Measurements from ENCODE around the gene PCBP3. TPM values are rescaled to one million over a fixed set of nuclear protein-coding genes. Genes with fewer than 3 reads are reported as not detected.

PCBP3 gene
- total RNA-seq, 2 donors from 2014 or later = 0.77 to 17.2 TPM

DNA sequence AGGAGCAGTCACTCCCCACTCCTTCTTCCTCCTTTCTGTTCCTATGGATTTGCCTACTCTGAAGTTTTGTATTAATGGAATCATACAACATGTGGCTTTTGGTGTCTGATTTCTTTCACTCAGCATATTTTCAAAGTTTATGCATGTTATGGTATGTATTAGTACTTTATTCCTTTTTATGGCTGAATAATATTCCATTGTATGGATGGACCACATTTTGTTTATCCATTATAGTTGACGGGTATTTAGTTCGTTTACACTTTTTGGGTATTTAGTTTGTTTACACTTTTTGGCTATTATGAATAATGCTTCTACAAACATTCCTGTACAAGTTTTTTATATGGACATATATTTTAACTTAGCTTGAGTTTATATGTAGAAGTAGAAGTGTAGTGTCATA is 113.1 kb downstream of the PCBP3 start:
- H3K9me3 ChIP-seq = no peaks in the 10 kb centered on the region
- TF ChIP-seq, protein P1, sequence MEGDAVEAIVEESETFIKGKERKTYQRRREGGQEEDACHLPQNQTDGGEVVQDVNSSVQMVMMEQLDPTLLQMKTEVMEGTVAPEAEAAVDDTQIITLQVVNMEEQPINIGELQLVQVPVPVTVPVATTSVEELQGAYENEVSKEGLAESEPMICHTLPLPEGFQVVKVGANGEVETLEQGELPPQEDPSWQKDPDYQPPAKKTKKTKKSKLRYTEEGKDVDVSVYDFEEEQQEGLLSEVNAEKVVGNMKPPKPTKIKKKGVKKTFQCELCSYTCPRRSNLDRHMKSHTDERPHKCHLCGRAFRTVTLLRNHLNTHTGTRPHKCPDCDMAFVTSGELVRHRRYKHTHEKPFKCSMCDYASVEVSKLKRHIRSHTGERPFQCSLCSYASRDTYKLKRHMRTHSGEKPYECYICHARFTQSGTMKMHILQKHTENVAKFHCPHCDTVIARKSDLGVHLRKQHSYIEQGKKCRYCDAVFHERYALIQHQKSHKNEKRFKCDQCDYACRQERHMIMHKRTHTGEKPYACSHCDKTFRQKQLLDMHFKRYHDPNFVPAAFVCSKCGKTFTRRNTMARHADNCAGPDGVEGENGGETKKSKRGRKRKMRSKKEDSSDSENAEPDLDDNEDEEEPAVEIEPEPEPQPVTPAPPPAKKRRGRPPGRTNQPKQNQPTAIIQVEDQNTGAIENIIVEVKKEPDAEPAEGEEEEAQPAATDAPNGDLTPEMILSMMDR (IDR thresholded peaks at IDR 0.05) = no peak
- TF ChIP-seq POLR2AphosphoS5 (IDR thresholded peaks at IDR 0.05) (no peak), POLR2A (IDR thresholded peaks at IDR 0.05) (no peak)
- H3K4me3 ChIP-seq = no peak overlapping the region
- no peaks in the 10 kb centered on the region for H3K36me3 ChIP-seq
- H3K27ac ChIP-seq = no peak overlapping the region
- H3K27me3 ChIP-seq (replicated peaks; ENCODE audit: insufficient read depth) = no peaks in the 10 kb centered on the region
- intact Hi-C loops (cut with DNase I) = no loop called here
- no peak for DNase-seq (ENCODE audit: low spot score)
- WGBS = 98% methylated on average over 2 of the region's 2 CpGs
- H3K4me1 ChIP-seq (replicated peaks) = no peaks in the 10 kb centered on the region

DNA sequence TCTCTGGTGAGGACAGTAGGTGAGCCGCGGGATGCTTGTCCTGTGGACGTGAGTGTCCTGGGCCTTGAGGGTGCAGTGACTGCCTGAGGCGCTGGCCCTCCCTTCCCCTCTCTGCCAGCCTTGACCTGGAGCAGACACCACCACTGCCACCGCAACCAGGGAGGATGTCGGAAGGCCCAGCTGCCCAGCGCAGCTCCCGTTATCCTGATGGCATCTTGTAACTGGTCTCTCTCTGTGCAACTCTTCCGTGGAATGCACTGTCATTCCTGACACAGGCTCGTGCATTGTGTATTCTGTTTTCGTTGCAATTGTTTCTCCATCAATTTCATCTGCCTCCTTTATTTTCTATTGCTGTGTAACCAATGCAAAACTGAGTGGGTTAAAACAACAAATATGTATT is 118.2 kb downstream of the PCBP3 start:
- 85% methylated on average over 11 of the region's 11 CpGs for WGBS
- Histone ChIP-seq H3K27ac (no peak overlapping the region), H3K27me3 (replicated peaks; ENCODE audit: insufficient read depth) (peaks cover 3% of the 10 kb centered on the region), H3K4me1 (replicated peaks) (no peaks in the 10 kb centered on the region), H3K4me3 (no peak overlapping the region), H3K9me3 (no peaks in the 10 kb centered on the region), H3K36me3 (no peaks in the 10 kb centered on the region)
- intact Hi-C loops (cut with DNase I) = no loop called here
- TF ChIP-seq POLR2A (IDR thresholded peaks at IDR 0.05) (no peak), POLR2AphosphoS5 (IDR thresholded peaks at IDR 0.05) (no peak)
- TF ChIP-seq, protein P1 (IDR thresholded peaks at IDR 0.05) = no peak
- DNase-seq (ENCODE audit: low spot score) = no peak

GRCh38 chr21:45763074-45763473 is 119.5 kb downstream of the PCBP3 start:
- WGBS = 80% methylated on average over 19 of the region's 19 CpGs
- no peak overlapping the region for H3K4me3 ChIP-seq
- H3K4me1 ChIP-seq (replicated peaks) = no peaks in the 10 kb centered on the region
- peaks cover 3% of the 10 kb centered on the region for H3K27me3 ChIP-seq (replicated peaks; ENCODE audit: insufficient read depth)
- TF ChIP-seq POLR2AphosphoS5 (IDR thresholded peaks at IDR 0.05) = no peak
- TF ChIP-seq, protein P1 (IDR thresholded peaks at IDR 0.05) = no peak
- TF ChIP-seq POLR2A (IDR thresholded peaks at IDR 0.05) = no peak
- intact Hi-C loops (cut with DNase I) = no loop called here
- no peak for DNase-seq (ENCODE audit: low spot score)
- no peaks in the 10 kb centered on the region for H3K36me3 ChIP-seq
- no peaks in the 10 kb centered on the region for H3K9me3 ChIP-seq
- H3K27ac ChIP-seq = no peak overlapping the region

DNA sequence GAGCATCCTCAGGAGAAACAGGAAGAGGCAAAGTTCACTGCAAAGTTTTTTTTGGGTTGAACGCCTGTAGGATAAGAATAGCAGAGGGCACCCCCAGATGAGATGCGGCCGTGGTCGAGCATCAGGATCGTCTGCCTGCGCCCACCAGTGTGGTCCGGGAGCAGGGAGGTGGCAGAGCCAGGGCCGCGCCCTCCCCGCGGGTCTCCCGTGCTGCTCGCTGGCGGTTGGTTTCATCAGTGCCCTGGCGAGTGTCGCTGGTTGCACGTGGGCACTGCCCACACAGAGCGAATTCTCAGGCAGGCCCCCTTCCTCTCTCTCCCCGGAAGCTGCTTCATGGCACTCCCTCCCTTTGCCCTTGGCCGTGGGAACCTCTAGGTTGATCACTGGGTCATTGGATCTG is 120.0 kb downstream of the PCBP3 start:
- no peaks in the 10 kb centered on the region for H3K9me3 ChIP-seq
- no peaks in the 10 kb centered on the region for H3K4me1 ChIP-seq (replicated peaks)
- WGBS = 90% methylated on average over 15 of the region's 20 CpGs
- intact Hi-C loops (cut with DNase I) = no loop called here
- H3K36me3 ChIP-seq = no peaks in the 10 kb centered on the region
- no peak for DNase-seq (ENCODE audit: low spot score)
- no peak overlapping the region for H3K27ac ChIP-seq
- H3K27me3 ChIP-seq (replicated peaks; ENCODE audit: insufficient read depth) = peaks cover 3% of the 10 kb centered on the region
- TF ChIP-seq, protein P1 (IDR thresholded peaks at IDR 0.05) = no peak
- TF ChIP-seq POLR2AphosphoS5 (IDR thresholded peaks at IDR 0.05) (no peak), POLR2A (IDR thresholded peaks at IDR 0.05) (no peak)
- no peak overlapping the region for H3K4me3 ChIP-seq

GRCh38 chr21:45764792-45765191 is 121.3 kb downstream of the PCBP3 start:
- DNase-seq (ENCODE audit: low spot score) = no peak
- TF ChIP-seq, protein P1 (IDR thresholded peaks at IDR 0.05) = no peak
- TF ChIP-seq POLR2AphosphoS5 (IDR thresholded peaks at IDR 0.05) (no peak), POLR2A (IDR thresholded peaks at IDR 0.05) (no peak)
- intact Hi-C loops (cut with DNase I) = no loop called here
- Histone ChIP-seq H3K4me1 (replicated peaks) (no peaks in the 10 kb centered on the region), H3K27me3 (replicated peaks; ENCODE audit: insufficient read depth) (peaks cover 3% of the 10 kb centered on the region), H3K4me3 (no peak overlapping the region), H3K9me3 (no peaks in the 10 kb centered on the region), H3K36me3 (no peaks in the 10 kb centered on the region), H3K27ac (no peak overlapping the region)
- 78% methylated on average over 9 of the region's 9 CpGs for WGBS
